Mammary epithelial cell (primary cell): ENCODE measurements around the gene STARD7.

Experiments used
- EZH2 ChIP-seq: IDR thresholded peaks from 2 replicates; pipeline ENCODE4 v1.6.1; 2012; ENCODE audit warnings: low read length, inconsistent platforms, borderline replicate concordance
- TF ChIP-seq, protein P1 (sequence below), 2 donors: IDR thresholded peaks in 1 of 2; conservative IDR thresholded peaks in 1 of 2; 2 replicates each; pipeline ENCODE4 v1.5.1; 2011 to 2012; ENCODE audit warnings: inconsistent platforms in 2 of 2, low read length in 2 of 2, mild to moderate bottlenecking in 2 of 2, control low read depth in 1 of 2, low read depth in 1 of 2; ENCODE audit not compliant: insufficient read depth in 1 of 2; ENCODE audit errors: extremely low read depth in 1 of 2

DNA sequence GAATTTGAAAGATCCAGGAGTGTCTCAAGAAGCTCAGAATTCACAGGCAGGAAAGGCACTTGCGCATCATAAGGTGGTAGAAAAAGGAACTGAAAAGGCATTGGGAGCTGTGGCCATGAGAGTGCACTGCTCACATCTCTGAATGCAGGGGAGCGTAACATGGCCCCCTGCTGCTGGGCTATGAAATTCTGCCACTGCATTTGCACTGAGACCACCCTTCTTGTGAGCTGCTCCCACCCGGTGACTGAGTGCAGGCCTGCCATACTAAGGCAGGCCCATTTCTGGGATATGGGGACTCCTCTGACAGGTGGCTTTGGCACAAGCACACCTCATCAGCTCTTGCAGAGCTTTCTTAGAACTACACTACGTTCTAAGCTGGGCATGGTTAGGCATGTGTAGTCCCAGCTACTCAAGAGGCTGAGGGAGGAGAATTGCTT, 25.3 kb upstream of the STARD7 start:
- TF ChIP-seq, protein P1, sequence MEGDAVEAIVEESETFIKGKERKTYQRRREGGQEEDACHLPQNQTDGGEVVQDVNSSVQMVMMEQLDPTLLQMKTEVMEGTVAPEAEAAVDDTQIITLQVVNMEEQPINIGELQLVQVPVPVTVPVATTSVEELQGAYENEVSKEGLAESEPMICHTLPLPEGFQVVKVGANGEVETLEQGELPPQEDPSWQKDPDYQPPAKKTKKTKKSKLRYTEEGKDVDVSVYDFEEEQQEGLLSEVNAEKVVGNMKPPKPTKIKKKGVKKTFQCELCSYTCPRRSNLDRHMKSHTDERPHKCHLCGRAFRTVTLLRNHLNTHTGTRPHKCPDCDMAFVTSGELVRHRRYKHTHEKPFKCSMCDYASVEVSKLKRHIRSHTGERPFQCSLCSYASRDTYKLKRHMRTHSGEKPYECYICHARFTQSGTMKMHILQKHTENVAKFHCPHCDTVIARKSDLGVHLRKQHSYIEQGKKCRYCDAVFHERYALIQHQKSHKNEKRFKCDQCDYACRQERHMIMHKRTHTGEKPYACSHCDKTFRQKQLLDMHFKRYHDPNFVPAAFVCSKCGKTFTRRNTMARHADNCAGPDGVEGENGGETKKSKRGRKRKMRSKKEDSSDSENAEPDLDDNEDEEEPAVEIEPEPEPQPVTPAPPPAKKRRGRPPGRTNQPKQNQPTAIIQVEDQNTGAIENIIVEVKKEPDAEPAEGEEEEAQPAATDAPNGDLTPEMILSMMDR (conservative IDR thresholded peaks at IDR 0.05 in 1 of 2, IDR thresholded peaks at IDR 0.05 in 1 of 2; ENCODE audit: extremely low read depth in 1 of 2, insufficient read depth in 1 of 2, low read depth in 1 of 2, low read length in 2 of 2) = no peak
- no peak for TF ChIP-seq EZH2
